IMR-90 (cell line): ENCODE results near the gene PLA2G4E. TPM values are rescaled to one million over a fixed set of nuclear protein-coding genes. Genes with fewer than 3 reads are reported as not detected.

ENCODE experiments used
- ATAC-seq: fragments of 200-7000 bp; cut with Tn5 transposase; 2 replicates; pipeline ENCODE4 v1.9.1; 2020; ENCODE audit warnings: low read depth, mild to moderate bottlenecking, moderate library complexity
- BruUV-seq: library from RNA; stranded (reverse); fragments of 400-500 nt; replicated peaks from 2 replicates; lab custom pipeline; 2021; lab: Mats Ljungman, UMichigan
- CTCF ChIA-PET: fragments of 300-600 bp; formaldehyde crosslinking; extraction: SDS; loops from one replicate; lab custom pipeline; 2021; ENCODE audit warnings: antibody characterized with exemption; lab: Yijun Ruan, JAX
- POLR2A ChIA-PET: fragments of 300-600 bp; sonication (Branson Sonifier 250); formaldehyde crosslinking; loops from one replicate; lab custom pipeline; 2022; ENCODE audit warnings: antibody characterized with exemption; ENCODE audit not compliant: unreplicated experiment; lab: Charles Lee
- DNase-seq: peaks from one replicate; pipeline ENCODE4 v3.0.0; 2013
- H2AFZ ChIP-seq: replicated peaks from 2 replicates; pipeline ENCODE3; 2013; ENCODE audit warnings: low read length, mild to moderate bottlenecking; ENCODE audit not compliant: poor library complexity
- H2AK5ac ChIP-seq: 2 replicates; pipeline ENCODE4 v1.6.1; 2013; ENCODE audit warnings: low read depth, low read length, inconsistent platforms
- H2AK9ac ChIP-seq: replicated peaks from 2 replicates; pipeline ENCODE3; 2013; ENCODE audit warnings: mild to moderate bottlenecking, low read depth, low read length, moderate library complexity; ENCODE audit not compliant: poor library complexity
- H2BK120ac ChIP-seq: 2 replicates; pipeline ENCODE4 v1.6.1; 2013; ENCODE audit warnings: low read depth, low read length, inconsistent platforms
- H2BK15ac ChIP-seq: 3 replicates; pipeline ENCODE4 v1.6.1; 2013; ENCODE audit warnings: low read depth, low read length, inconsistent platforms
- H2BK20ac ChIP-seq: 2 replicates; pipeline ENCODE4 v1.6.1; 2013; ENCODE audit warnings: low read depth, mild to moderate bottlenecking, inconsistent platforms, low read length, moderate library complexity
- H2BK5ac ChIP-seq: 2 replicates; pipeline ENCODE4 v1.6.1; 2013; ENCODE audit warnings: mild to moderate bottlenecking, low read depth, low read length, inconsistent platforms; ENCODE audit not compliant: poor library complexity, severe bottlenecking
- H3K14ac ChIP-seq: replicated peaks from 2 replicates; pipeline ENCODE4 v1.6.1; 2013; ENCODE audit warnings: low read depth, low read length, inconsistent platforms
- H3K18ac ChIP-seq: 2 replicates; pipeline ENCODE4 v1.6.1; 2013; ENCODE audit warnings: low read depth, low read length, control low read depth
- H3K23ac ChIP-seq: 2 replicates; pipeline ENCODE4 v1.6.1; 2013; ENCODE audit warnings: low read depth, low read length, inconsistent platforms
- H3K27ac ChIP-seq: 2 replicates; pipeline ENCODE4 v1.5.1; 2013; ENCODE audit warnings: mild to moderate bottlenecking, control low read depth, low read length; ENCODE audit not compliant: insufficient read depth
- H3K27me3 ChIP-seq: 2 replicates; pipeline ENCODE4 v1.6.1; 2013; ENCODE audit warnings: low read length; ENCODE audit not compliant: control insufficient read depth, insufficient read depth
- H3K36me3 ChIP-seq: 2 replicates; pipeline ENCODE4 v1.6.1; 2013; ENCODE audit warnings: low read length, mixed read lengths; ENCODE audit not compliant: control insufficient read depth, insufficient read depth
- H3K4ac ChIP-seq: 2 replicates; pipeline ENCODE4 v1.6.1; 2013; ENCODE audit warnings: low read depth, low read length, inconsistent platforms
- H3K4me1 ChIP-seq: 2 replicates; pipeline ENCODE4 v1.6.1; 2013; ENCODE audit warnings: low read length, mixed read lengths; ENCODE audit not compliant: control insufficient read depth, insufficient read depth
- H3K4me2 ChIP-seq: 2 replicates; pipeline ENCODE4 v1.6.1; 2013; ENCODE audit warnings: low read depth, mild to moderate bottlenecking, control low read depth, low read length, moderate library complexity
- H3K4me3 ChIP-seq: 2 replicates; pipeline ENCODE4 v1.5.1; 2013; ENCODE audit warnings: low read depth, mild to moderate bottlenecking, control low read depth, low read length, moderate library complexity; ENCODE audit not compliant: insufficient read depth
- H3K56ac ChIP-seq: 2 replicates; pipeline ENCODE4 v1.6.1; 2013; ENCODE audit warnings: low read length, inconsistent platforms; ENCODE audit not compliant: insufficient read depth; ENCODE audit errors: extremely low read depth
- H3K79me1 ChIP-seq, 2 experiments: 2 replicates each; pipeline ENCODE4 v1.6.1; 2013; ENCODE audit warnings: low read length in 2 of 2, inconsistent platforms in 1 of 2, low read depth in 1 of 2
- H3K9ac ChIP-seq: 2 replicates; pipeline ENCODE4 v1.6.1; 2013; ENCODE audit warnings: low read depth, low read length, control low read depth
- H3K9me1 ChIP-seq: 2 replicates; pipeline ENCODE4 v1.6.1; 2013; ENCODE audit warnings: low read length, inconsistent platforms; ENCODE audit not compliant: insufficient read depth
- H3K9me3 ChIP-seq: 2 replicates; pipeline ENCODE4 v1.6.1; 2013; ENCODE audit warnings: low read length; ENCODE audit not compliant: control insufficient read depth, insufficient read depth
- H4K20me1 ChIP-seq: 2 replicates; pipeline ENCODE4 v1.6.1; 2013; ENCODE audit warnings: low read length, inconsistent platforms; ENCODE audit not compliant: insufficient read depth
- H4K5ac ChIP-seq: 2 replicates; pipeline ENCODE4 v1.6.1; 2013; ENCODE audit warnings: mild to moderate bottlenecking, low read depth, low read length, control low read depth
- H4K8ac ChIP-seq, 2 experiments: 2 replicates each; pipeline ENCODE4 v1.6.1; 2013; ENCODE audit warnings: low read depth in 2 of 2, low read length in 2 of 2, control low read depth in 1 of 2, inconsistent platforms in 1 of 2
- H4K91ac ChIP-seq: 2 replicates; pipeline ENCODE4 v1.6.1; 2013; ENCODE audit warnings: low read depth, low read length, inconsistent platforms; ENCODE audit not compliant: insufficient read depth
- CEBPB ChIP-seq: IDR thresholded peaks from 2 replicates; pipeline ENCODE4 v1.6.1; 2012; ENCODE audit warnings: low read depth, low read length, improper control_type of control experiment
- RAD21 ChIP-seq: IDR thresholded peaks from 2 replicates; pipeline ENCODE4 v1.6.1; 2012; ENCODE audit warnings: low read length, improper control_type of control experiment
- SMC3 ChIP-seq: fragments of 150-350 bp; IDR thresholded peaks from 2 replicates; pipeline ENCODE4 v1.6.1; 2016; ENCODE audit warnings: low read depth, mild to moderate bottlenecking, antibody characterized with exemption, low read length, moderate library complexity
- WGBS, 2 experiments: methylation state at CpG; one replicate each; pipeline versions ENCODE4 v1.1.5 to v1.1.7; 2013; ENCODE audit warnings: missing lambda C conversion rate in 2 of 2; ENCODE audit not compliant: insufficient read length in 1 of 2; ENCODE audit errors: extremely low coverage in 2 of 2; 5-methylcytosine and 5-hydroxymethylcytosine counted together
- dilution Hi-C: fragments of 300-500 bp; cut with HindIII; formaldehyde crosslinking; loops from one replicate; pipeline ENCODE4 v1.14.3; 2018; ENCODE audit warnings: low sequenced_read_pairs; ENCODE audit not compliant: unreplicated experiment
- in situ Hi-C: fragments of 300-500 bp; cut with MboI; formaldehyde crosslinking; loops from 3 replicates; pipeline ENCODE4 v1.14.3; 2019; ENCODE audit warnings: low sequenced_read_pairs, inconsistent platforms, mixed read lengths
- intact Hi-C: fragments of 100-400 bp; cut with micrococcal nuclease; formaldehyde crosslinking; loops from 2 replicates; pipeline ENCODE4 v1.10.0; 2022
- polyA plus RNA-seq, 3 experiments: library from polyadenylated mRNA; depleted of rRNA; stranded (reverse); fragments of >200 nt; gene quantifications; 2 replicates each; pipeline ENCODE4 v1.2.3, GENCODE V29; 2012; ENCODE audit warnings: low replicate concordance in 1 of 3
- total RNA-seq: library from RNA; depleted of rRNA; stranded (reverse); fragments of >200 nt; gene quantifications from 2 replicates; pipeline ENCODE4 v1.2.3, GENCODE V29; 2012
- TF ChIP-seq, protein P1 (sequence below): conservative IDR thresholded peaks from 2 replicates; pipeline ENCODE4 v1.5.1; 2012; ENCODE audit warnings: mild to moderate bottlenecking, low read depth, low read length, improper control_type of control experiment

PLA2G4E gene
- total and polyA plus RNA-seq, 2 of the 4 experiments (the other 2 are of a cell fraction) = not detected

DNA sequence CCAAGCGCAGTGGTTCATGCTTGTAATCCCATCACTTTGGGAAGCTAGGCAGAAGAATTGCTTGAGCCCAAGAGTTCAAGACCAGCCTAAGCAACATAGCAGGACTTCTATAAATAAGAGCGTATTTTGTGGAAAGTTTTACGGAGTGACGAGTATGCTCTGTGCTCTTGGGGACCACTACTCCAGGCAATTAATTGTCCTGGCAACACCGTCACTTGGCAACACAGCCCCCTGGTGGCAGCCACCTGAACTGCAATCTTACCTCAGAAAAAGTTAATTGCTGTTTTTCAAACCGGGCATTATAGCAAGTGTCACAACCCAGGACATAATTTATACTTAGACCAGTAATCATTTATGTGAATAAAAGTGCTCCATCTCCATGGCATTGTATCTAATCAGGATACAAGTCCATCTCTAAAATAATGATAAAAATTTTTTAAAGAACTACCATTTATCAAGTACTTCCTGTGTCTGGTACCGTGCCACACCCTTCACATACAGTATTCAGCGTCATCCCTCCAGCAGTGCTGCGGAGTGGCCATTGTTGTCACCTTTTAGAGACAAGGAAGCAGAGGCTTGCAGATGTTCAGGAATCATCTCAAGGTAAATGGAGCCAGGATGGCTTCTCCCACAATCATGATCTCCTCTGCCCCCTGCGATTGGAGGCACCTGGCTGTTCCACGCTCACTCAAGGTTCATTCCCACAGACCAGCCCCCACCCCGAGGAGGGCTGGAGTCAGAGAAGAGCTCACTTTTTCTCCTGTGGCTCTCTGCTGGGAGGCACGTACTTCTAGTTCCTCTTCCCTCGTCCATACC, 39.0 kb upstream of the PLA2G4E start:
- no peak overlapping the region for H2AFZ ChIP-seq
- dilution Hi-C loops = no loop called here
- no peak overlapping the region for H3K23ac ChIP-seq
- H3K4me3 ChIP-seq = no peak overlapping the region
- H3K18ac ChIP-seq = no peak overlapping the region
- no peak overlapping the region for H4K8ac ChIP-seq
- H3K27me3 ChIP-seq = peaks cover 47% of the 10 kb centered on the region
- no peak overlapping the region for H2AK9ac ChIP-seq
- no peak overlapping the region for H2BK20ac ChIP-seq
- H3K14ac ChIP-seq = no peak overlapping the region
- no peak overlapping the region for H2AK5ac ChIP-seq
- intact Hi-C loops = loop anchor here (1.0 to 5.0 kb wide), 2 partner anchors 71 to 128 kb away; no protein-coding TSS in a partner anchor
- no peak overlapping the region for H3K4me2 ChIP-seq
- H2BK120ac ChIP-seq = no peak overlapping the region
- no peaks in the 10 kb centered on the region for H3K9me3 ChIP-seq
- no peak overlapping the region for H3K27ac ChIP-seq
- no peaks in the 10 kb centered on the region; the same call in 1 of the 2 replicates for H3K9me1 ChIP-seq
- no peak overlapping the region for H3K4ac ChIP-seq
- no peak overlapping the region for H4K5ac ChIP-seq
- no peak overlapping the region for H3K56ac ChIP-seq
- peak; percentile 42; the same call in 1 of the 2 replicates for ATAC-seq
- H2BK15ac ChIP-seq = no peak overlapping the region
- TF ChIP-seq, protein P1, sequence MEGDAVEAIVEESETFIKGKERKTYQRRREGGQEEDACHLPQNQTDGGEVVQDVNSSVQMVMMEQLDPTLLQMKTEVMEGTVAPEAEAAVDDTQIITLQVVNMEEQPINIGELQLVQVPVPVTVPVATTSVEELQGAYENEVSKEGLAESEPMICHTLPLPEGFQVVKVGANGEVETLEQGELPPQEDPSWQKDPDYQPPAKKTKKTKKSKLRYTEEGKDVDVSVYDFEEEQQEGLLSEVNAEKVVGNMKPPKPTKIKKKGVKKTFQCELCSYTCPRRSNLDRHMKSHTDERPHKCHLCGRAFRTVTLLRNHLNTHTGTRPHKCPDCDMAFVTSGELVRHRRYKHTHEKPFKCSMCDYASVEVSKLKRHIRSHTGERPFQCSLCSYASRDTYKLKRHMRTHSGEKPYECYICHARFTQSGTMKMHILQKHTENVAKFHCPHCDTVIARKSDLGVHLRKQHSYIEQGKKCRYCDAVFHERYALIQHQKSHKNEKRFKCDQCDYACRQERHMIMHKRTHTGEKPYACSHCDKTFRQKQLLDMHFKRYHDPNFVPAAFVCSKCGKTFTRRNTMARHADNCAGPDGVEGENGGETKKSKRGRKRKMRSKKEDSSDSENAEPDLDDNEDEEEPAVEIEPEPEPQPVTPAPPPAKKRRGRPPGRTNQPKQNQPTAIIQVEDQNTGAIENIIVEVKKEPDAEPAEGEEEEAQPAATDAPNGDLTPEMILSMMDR = peak; percentile 76
- peak; percentile 59 for TF ChIP-seq RAD21
- TF ChIP-seq CEBPB = no peak
- peak; percentile 60 for TF ChIP-seq SMC3
- DNase-seq = peak; percentile 21
- ChIA-PET CTCF (no interaction called here), POLR2A (no interaction called here)
- peaks cover 5% of the 10 kb centered on the region; the same call in 1 of the 2 replicates for H4K20me1 ChIP-seq
- no peaks in the 10 kb centered on the region for H3K4me1 ChIP-seq
- 65% methylated on average over 4 of the region's 14 CpGs; no CpG with 5 or more reads in 1 of the 2 experiments for WGBS, 2 experiments
- no peak overlapping the region for H2BK5ac ChIP-seq
- in situ Hi-C loops = no loop called here
- no peaks in the 10 kb centered on the region for H3K79me1 ChIP-seq
- no peaks in the 10 kb centered on the region for H3K36me3 ChIP-seq
- H3K9ac ChIP-seq = no peak overlapping the region
- BruUV-seq = no TSS peak
- no peak overlapping the region for H4K91ac ChIP-seq
